ENCODE results near the gene LY9.

LY9 gene

GRCh38 chr1:160799641-160800040 is 3.7 kb downstream of the LY9 start:
- TF ChIP-seq, protein P1, sequence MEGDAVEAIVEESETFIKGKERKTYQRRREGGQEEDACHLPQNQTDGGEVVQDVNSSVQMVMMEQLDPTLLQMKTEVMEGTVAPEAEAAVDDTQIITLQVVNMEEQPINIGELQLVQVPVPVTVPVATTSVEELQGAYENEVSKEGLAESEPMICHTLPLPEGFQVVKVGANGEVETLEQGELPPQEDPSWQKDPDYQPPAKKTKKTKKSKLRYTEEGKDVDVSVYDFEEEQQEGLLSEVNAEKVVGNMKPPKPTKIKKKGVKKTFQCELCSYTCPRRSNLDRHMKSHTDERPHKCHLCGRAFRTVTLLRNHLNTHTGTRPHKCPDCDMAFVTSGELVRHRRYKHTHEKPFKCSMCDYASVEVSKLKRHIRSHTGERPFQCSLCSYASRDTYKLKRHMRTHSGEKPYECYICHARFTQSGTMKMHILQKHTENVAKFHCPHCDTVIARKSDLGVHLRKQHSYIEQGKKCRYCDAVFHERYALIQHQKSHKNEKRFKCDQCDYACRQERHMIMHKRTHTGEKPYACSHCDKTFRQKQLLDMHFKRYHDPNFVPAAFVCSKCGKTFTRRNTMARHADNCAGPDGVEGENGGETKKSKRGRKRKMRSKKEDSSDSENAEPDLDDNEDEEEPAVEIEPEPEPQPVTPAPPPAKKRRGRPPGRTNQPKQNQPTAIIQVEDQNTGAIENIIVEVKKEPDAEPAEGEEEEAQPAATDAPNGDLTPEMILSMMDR (IDR thresholded peaks at IDR 0.05; ENCODE audit: low read depth, low read length, missing control alignments) = no peak
- no peak overlapping the region for H3K4me3 ChIP-seq (ENCODE audit: low read depth, low read length)
- no peaks in the 10 kb centered on the region for H3K36me3 ChIP-seq (replicated peaks)
- no peak overlapping the region for H3K27ac ChIP-seq
- in situ Hi-C loops (cut with HindIII; ENCODE audit: low pct_ligation_motif_present, low sequenced_read_pairs) = no loop called here
- H3K27me3 ChIP-seq (replicated peaks) = no peaks in the 10 kb centered on the region
- no peak for DNase-seq

GRCh38 chr1:160800142-160800541 is 4.2 kb downstream of the LY9 start:
- DNase-seq = no peak
- Histone ChIP-seq H3K27ac (no peak overlapping the region), H3K36me3 (replicated peaks) (no peaks in the 10 kb centered on the region), H3K27me3 (replicated peaks) (no peaks in the 10 kb centered on the region), H3K4me3 (ENCODE audit: low read depth, low read length) (no peak overlapping the region)
- TF ChIP-seq, protein P1 (IDR thresholded peaks at IDR 0.05; ENCODE audit: low read depth, low read length, missing control alignments) = no peak
- in situ Hi-C loops (cut with HindIII; ENCODE audit: low pct_ligation_motif_present, low sequenced_read_pairs) = no loop called here

GRCh38 chr1:160800645-160801408 is 4.9 kb downstream of the LY9 start:
- DNase-seq = no peak
- Histone ChIP-seq H3K36me3 (replicated peaks) (no peaks in the 10 kb centered on the region), H3K4me3 (ENCODE audit: low read depth, low read length) (no peak overlapping the region), H3K27me3 (replicated peaks) (no peaks in the 10 kb centered on the region), H3K27ac (no peak overlapping the region)
- in situ Hi-C loops (cut with HindIII; ENCODE audit: low pct_ligation_motif_present, low sequenced_read_pairs) = no loop called here
- TF ChIP-seq, protein P1 (IDR thresholded peaks at IDR 0.05; ENCODE audit: low read depth, low read length, missing control alignments) = no peak

DNA sequence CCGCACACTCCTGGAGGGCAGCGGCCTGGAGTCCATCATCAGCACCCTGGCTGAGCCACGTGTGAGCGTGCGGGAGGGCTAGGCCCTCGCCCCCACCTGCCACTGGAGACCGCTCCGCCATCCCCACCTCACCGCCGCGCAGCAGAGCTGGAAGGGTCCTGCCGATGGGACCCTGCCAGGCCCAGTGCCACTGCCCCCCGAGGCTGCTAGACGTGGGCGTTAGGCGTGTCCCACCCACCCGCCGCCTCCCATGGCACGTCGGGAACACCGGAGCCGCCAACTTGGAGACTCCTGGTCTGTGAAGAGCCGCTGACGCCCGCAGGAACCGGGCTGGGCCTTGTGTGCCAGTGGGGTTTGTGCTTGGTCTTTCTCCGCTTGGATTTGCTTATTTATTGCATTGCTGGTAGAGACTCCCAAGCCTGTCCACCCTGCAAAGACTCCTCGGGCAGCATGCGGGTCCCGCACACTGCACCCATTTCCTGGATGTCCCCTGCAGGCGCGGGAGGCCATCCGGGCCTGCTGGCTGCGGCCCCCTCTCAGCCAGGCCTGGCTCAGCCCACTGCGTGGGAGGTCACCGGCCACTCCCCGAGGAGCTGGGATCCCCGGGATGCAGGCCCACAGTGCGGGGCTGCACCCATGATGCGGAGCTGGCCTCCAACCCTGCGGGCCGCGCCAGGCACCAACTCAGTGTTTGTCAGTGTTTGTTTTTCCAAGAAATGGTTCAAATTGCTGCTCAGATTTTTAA is 6.0 kb downstream of the LY9 start:
- Histone ChIP-seq H3K27me3 (replicated peaks) (no peaks in the 10 kb centered on the region), H3K27ac (no peak overlapping the region), H3K36me3 (replicated peaks) (no peaks in the 10 kb centered on the region), H3K4me3 (ENCODE audit: low read depth, low read length) (no peak overlapping the region)
- in situ Hi-C loops (cut with HindIII; ENCODE audit: low pct_ligation_motif_present, low sequenced_read_pairs) = no loop called here
- DNase-seq = no peak
- TF ChIP-seq, protein P1 (IDR thresholded peaks at IDR 0.05; ENCODE audit: low read depth, low read length, missing control alignments) = no peak

GRCh38 chr1:160806109-160806665 is 10.2 kb downstream of the LY9 start:
- TF ChIP-seq, protein P1 (IDR thresholded peaks at IDR 0.05; ENCODE audit: low read depth, low read length, missing control alignments) = no peak
- H3K4me3 ChIP-seq (ENCODE audit: low read depth, low read length) = no peak overlapping the region
- no peak overlapping the region for H3K27ac ChIP-seq
- no peaks in the 10 kb centered on the region for H3K36me3 ChIP-seq (replicated peaks)
- in situ Hi-C loops (cut with HindIII; ENCODE audit: low pct_ligation_motif_present, low sequenced_read_pairs) = no loop called here
- no peak for DNase-seq
- H3K27me3 ChIP-seq (replicated peaks) = no peaks in the 10 kb centered on the region

Data from brain microvascular endothelial cell (primary cell).